ENCODE results near the gene DHRS1.

DHRS1 gene

GRCh38 chr14:24308342-24309124, 9.0 kb upstream of the DHRS1 start:
- DNase-seq, result no peak

- DNase-seq, result peak; percentile 64
Measured at GRCh38 chr14:24307575-24308341, 8.2 kb upstream of the DHRS1 start, which contains the start of gene CIDEB. Gene CIDEB (minus strand): TSS chr14:24307977. CDS start chr14:24307858, 119 bp downstream.

- no peak for DNase-seq
Measured at GRCh38 chr14:24307156-24307574, 7.6 kb upstream of the DHRS1 start.

GRCh38 chr14:24304019-24304387, 4.4 kb upstream of the DHRS1 start:
- DNase-seq, result no peak

GRCh38 chr14:24300326-24300980, 873 bp upstream of the DHRS1 start:
- no peak for DNase-seq

- DNase-seq, result peak; percentile 10
Measured at GRCh38 chr14:24298892-24299254, 707 bp downstream of the DHRS1 start.

- no peak for DNase-seq
Measured at GRCh38 chr14:24297190-24297964, 2.2 kb downstream of the DHRS1 start.

- peak; percentile 79 for DNase-seq
Measured at GRCh38 chr14:24296341-24297157, 3.0 kb downstream of the DHRS1 start.

GRCh38 chr14:24293525-24293924, 6.1 kb downstream of the DHRS1 start:
- no peak for DNase-seq

- no peak for DNase-seq
Measured at GRCh38 chr14:24292118-24292807, 7.3 kb downstream of the DHRS1 start.

GRCh38 chr14:24291446-24292117, 8.0 kb downstream of the DHRS1 start:
- no peak for DNase-seq

- no peak for DNase-seq
Measured at GRCh38 chr14:24290746-24291145, 8.8 kb downstream of the DHRS1 start.

GRCh38 chr14:24289649-24290280, 9.8 kb downstream of the DHRS1 start:
- DNase-seq, result no peak

- DNase-seq, result no peak
Measured at GRCh38 chr14:24286996-24287395, 12.6 kb downstream of the DHRS1 start.

GRCh38 chr14:24285351-24285750, 14.2 kb downstream of the DHRS1 start:
- DNase-seq, result no peak

- no peak for DNase-seq
Measured at GRCh38 chr14:24284501-24285035, 15.0 kb downstream of the DHRS1 start.

GRCh38 chr14:24283796-24284460, 15.7 kb downstream of the DHRS1 start:
- DNase-seq, result no peak

GRCh38 chr14:24282736-24283135, 16.8 kb downstream of the DHRS1 start:
- DNase-seq, result no peak

- DNase-seq, result no peak
Measured at GRCh38 chr14:24281636-24282035, 17.9 kb downstream of the DHRS1 start.

All from CD4-positive, alpha-beta T cell treated with Interleukin-6 for 4 hours (primary cell).